Measurements from ENCODE around the gene GSG1.

DNA sequence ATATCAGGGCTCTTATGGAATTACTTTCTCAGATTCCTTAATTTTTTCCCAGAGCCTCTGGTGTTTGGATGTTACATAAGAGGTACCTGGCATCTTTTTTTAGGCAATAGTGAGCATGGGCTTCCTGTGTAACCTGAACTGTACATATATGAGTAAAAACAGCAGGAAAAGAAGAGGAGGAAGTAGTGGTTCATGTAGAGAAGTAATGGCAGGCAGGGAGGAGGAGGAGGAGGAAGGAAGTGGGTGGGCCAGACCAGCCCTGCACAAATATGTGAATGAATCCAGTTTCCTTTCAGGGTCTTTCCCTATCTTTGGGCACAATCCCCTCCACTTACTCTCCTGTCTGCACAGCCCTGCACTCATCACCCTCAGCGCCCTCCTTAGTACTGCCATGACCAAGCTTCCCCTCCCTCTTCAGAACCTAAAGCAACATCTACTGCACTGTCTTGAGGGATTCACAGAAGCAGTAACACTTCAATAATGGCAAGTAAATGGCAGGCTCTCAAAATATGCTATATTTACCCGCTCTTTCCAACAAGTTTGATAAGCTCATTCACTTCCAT lies 40.9 kb upstream of the GSG1 start:
- no peak for TF ChIP-seq POLR2A (IDR thresholded peaks at IDR 0.05; ENCODE audit: low read length)
- TF ChIP-seq GATA1 (IDR thresholded peaks at IDR 0.05; ENCODE audit: low read depth, low read length) = no peak
